Mucosa of descending colon (tissue), 3 donors: ENCODE measurements around the gene MAPKAPK3. TPM values are rescaled to one million over a fixed set of nuclear protein-coding genes. Genes with fewer than 3 reads are reported as not detected.

Experiments used
- ATAC-seq: fragments of 200-7000 bp; cut with Tn5 transposase; one replicate; pipeline ENCODE4 v1.9.1; 2020; ENCODE audit warnings: mild to moderate bottlenecking, moderate library complexity
- DNase-seq, 3 donors: peaks; one replicate each; pipeline ENCODE4 v3.0.0-alpha.2; 2020
- H3K36me3 ChIP-seq: fragments of 200-600 bp; one replicate; pipeline ENCODE4 v1.8.0; 2021; ENCODE audit warnings: low read depth, mild to moderate bottlenecking
- H3K4me1 ChIP-seq: fragments of 200-600 bp; one replicate; pipeline ENCODE4 v1.8.0; 2021; ENCODE audit warnings: low read depth, mild to moderate bottlenecking
- H3K4me3 ChIP-seq: fragments of 200-600 bp; one replicate; pipeline ENCODE4 v1.8.0; 2021; ENCODE audit warnings: mild to moderate bottlenecking
- H3K9me3 ChIP-seq: fragments of 200-600 bp; one replicate; pipeline ENCODE4 v1.8.0; 2021; ENCODE audit warnings: mild to moderate bottlenecking
- CTCF ChIP-seq: fragments of 200-600 bp; IDR thresholded peaks from one replicate; pipeline ENCODE4 v1.8.0; 2022; ENCODE audit warnings: antibody characterized with exemption, mild to moderate bottlenecking
- intact Hi-C, 2 donors: fragments of 100-400 bp; cut with DNase I in 1 of 2; cut with micrococcal nuclease in 1 of 2; formaldehyde crosslinking; loops; one replicate each; pipeline versions ENCODE4 v1.11.0 to v1.11.1; 2022; cut with DNase I, micrococcal nuclease
- total RNA-seq, 3 donors: library from RNA; stranded (reverse); fragmentation: NEBNext Ultra II Directional in 2 of 3; extraction: Animal tissue kit (Norgen Biotek cat#: 25700) in 2 of 3; gene quantifications; one replicate each; pipeline versions ENCODE4 v1.2.1 to v1.2.4, GENCODE V29; 2021 to 2023
- donor health status: DM: no; HTN: no; CAD: no; lungs with moderate emphysema.
- donor health status: DM: no; HTN: no; CAD: no.
- donor health status: DM: no; HTN: yes; CAD: no.

MAPKAPK3 gene
- total RNA-seq, 3 donors from 2014 or later = 21.5 to 33.5 (median 25.5) TPM

DNA sequence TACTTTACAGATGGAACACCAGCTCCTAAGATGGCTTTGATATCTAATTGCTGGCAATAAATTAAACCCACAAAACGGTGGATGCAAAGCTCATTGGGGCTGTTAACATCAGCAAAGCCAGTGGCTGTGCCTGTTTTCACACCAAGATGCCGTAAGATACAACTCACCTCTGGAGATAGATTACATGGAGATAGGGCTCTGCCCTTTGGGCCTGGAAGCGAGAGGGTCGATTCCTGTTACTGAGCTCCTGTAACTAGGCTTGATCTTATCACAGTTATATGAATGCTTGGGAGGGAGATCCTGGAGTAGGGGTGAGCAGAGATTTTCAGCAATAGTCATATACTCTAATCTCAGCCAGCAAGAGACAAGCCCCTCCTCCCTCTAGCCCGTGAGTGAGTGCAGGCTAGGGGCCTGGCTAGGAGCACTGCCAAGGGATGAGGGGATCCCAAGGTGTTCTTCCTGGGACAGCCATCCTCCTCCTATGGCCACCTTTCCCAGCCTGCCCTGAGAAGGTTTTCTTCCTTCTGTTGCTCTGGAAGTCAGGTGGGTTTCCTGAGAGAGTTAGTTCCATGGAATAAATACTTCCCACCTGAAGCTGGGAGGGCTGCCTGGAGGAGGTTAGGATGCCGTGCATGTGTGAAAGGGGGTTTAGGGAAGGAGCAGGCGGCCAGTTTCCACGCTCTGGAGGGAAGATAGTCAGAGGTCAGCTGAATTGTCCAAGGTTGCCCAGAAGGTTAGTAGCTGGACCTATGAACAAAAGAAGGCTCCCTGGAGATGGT lies 39.7 kb downstream of the MAPKAPK3 start:
- intact Hi-C loops = no loop called here
- DNase-seq (no peak), ATAC-seq (no peak)
- H3K9me3 ChIP-seq = no peaks in the 10 kb centered on the region
- TF ChIP-seq CTCF = no peak
- H3K36me3 ChIP-seq = no peaks in the 10 kb centered on the region
- H3K4me1 ChIP-seq = no peaks in the 10 kb centered on the region
- H3K4me3 ChIP-seq = no peak overlapping the region

DNA sequence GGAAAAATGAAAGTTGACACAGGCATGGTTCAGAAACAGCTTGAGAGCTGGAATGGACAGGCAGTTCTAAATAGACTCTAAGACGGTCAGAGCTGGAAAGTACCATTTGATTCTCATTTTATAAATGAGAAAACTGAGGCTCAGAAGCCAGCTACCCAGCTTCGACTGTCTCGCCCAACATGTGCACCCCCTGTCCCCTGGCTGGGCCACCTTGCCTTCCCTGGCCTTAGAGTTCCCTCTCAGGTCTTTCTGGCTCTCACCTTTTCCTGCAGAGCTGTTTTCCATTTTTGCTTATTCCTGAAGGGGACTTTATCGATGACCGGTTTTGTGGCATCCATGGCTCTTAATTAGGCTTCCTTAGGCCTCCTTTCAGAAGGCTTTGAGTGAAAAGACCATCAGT lies 40.5 kb downstream of the MAPKAPK3 start:
- no peaks in the 10 kb centered on the region for H3K9me3 ChIP-seq
- no peak for TF ChIP-seq CTCF
- DNase-seq = no peak
- H3K36me3 ChIP-seq = no peaks in the 10 kb centered on the region
- no peak overlapping the region for H3K4me3 ChIP-seq
- H3K4me1 ChIP-seq = no peaks in the 10 kb centered on the region
- no peak for ATAC-seq
- intact Hi-C loops = no loop called here

DNA sequence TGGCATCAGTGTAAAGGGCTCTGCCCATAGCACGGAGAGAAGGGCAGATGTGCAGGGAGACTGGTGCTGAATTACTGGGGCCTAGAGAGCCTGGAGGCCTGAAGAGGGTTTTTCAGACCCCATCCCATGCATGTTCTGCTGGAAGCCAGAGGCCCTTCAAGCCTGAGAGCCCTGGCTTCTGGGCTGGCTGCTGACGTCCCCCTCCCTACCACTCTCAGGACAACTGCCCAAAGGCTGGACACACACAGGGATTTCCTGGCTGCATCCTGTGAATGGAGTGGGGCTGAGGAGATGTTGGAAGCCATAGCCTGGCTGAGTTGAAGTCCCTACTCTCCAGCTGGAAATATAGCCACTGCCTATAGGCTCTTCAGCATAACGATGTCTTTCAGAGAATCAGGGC lies 40.9 kb downstream of the MAPKAPK3 start:
- no peaks in the 10 kb centered on the region for H3K4me1 ChIP-seq
- no peak for TF ChIP-seq CTCF
- no peak for DNase-seq
- no peaks in the 10 kb centered on the region for H3K9me3 ChIP-seq
- intact Hi-C loops = no loop called here
- no peak for ATAC-seq
- H3K4me3 ChIP-seq = no peak overlapping the region
- no peaks in the 10 kb centered on the region for H3K36me3 ChIP-seq

DNA sequence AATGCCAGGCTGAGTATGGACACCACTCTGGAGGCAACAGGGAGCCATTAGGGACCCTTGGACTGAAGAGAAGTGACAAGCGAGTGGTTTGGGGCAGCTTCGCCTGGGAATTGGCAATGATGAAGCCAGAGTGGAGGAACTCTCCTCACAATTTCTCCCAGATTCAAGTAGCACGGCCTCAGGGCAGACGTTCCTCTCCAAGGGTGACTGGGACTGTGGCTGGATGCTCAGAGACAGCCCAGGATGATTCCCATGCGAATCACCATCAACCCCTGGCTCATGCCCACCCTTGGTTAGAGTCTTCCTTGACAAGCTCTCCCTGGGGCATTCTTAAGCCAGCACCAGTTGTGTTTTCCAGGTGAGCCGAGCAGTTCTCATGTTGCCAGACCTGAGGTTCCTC lies 41.5 kb downstream of the MAPKAPK3 start:
- Histone ChIP-seq H3K36me3 (no peaks in the 10 kb centered on the region), H3K4me1 (no peaks in the 10 kb centered on the region), H3K9me3 (no peaks in the 10 kb centered on the region), H3K4me3 (no peak overlapping the region)
- TF ChIP-seq CTCF = no peak
- no peak for DNase-seq
- no peak for ATAC-seq
- intact Hi-C loops = no loop called here

DNA sequence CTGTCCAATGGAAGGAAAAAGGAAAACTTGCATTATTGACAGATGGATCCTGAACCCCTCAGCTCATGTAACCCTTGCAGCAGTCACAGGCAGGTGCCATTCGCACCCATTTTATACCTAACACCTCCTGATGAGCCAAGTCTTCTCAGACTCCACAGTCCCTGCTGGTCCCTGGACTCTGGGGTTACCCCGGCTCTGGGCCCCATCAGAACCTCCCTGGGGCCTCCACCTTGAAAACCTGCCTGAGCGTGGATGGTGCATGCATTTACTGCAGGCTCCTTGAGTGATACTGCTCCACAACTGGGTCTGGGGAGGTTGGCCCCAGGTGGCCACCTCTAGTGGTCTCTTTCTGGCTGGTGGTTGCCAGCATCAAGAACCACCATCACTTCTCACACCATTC lies 41.9 kb downstream of the MAPKAPK3 start:
- TF ChIP-seq CTCF = no peak
- DNase-seq = no peak
- H3K9me3 ChIP-seq = no peaks in the 10 kb centered on the region
- intact Hi-C loops = no loop called here
- ATAC-seq = no peak
- no peaks in the 10 kb centered on the region for H3K36me3 ChIP-seq
- no peak overlapping the region for H3K4me3 ChIP-seq
- H3K4me1 ChIP-seq = no peaks in the 10 kb centered on the region

GRCh38 chr3:50660386-50660785 lies 43.4 kb downstream of the MAPKAPK3 start:
- no peak for TF ChIP-seq CTCF
- intact Hi-C loops = no loop called here
- no peak for ATAC-seq
- no peaks in the 10 kb centered on the region for H3K4me1 ChIP-seq
- no peak overlapping the region for H3K4me3 ChIP-seq
- DNase-seq = no peak
- H3K9me3 ChIP-seq = no peaks in the 10 kb centered on the region
- no peaks in the 10 kb centered on the region for H3K36me3 ChIP-seq
